ENCODE measurements around the gene ABCC1. TPM values are rescaled to one million over a fixed set of nuclear protein-coding genes. Genes with fewer than 3 reads are reported as not detected.
"Not testable (repeated sequence)": the region's sequence is repeated elsewhere in the genome, so short reads cannot be mapped to it uniquely, and the experiment has no call there.

Gene ABCC1
- total and polyA plus RNA-seq, 2 donors from 2014 or later = 4.6 to 29.7 TPM

DNA sequence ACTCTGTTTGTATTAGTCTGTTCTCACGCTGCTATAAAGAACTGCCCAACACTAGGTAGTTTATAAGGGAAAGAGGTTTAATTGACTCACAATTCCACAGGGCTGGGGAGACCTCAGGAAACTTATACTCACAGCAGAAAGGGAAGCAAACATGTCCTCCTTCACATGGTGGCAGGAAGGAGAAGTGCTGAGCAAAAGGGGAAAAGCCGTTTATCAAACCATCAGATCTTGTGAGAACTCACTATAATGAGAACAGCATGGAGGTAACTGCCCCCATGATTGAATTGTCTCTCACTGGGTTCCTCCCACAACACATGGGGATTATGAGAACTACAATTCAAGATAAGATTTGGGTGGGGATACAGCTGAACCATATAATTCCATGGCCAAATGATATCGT, 30.9 kb downstream of the ABCC1 start:
- Histone ChIP-seq H3K27me3 (ENCODE audit: control insufficient read depth, insufficient read depth, low read length) (no peaks in the 10 kb centered on the region), H3K9me3 (ENCODE audit: control insufficient read depth in 2 of 3, insufficient read depth in 1 of 3, low read length in 3 of 3) (no peaks in the 10 kb centered on the region), H3K4me3 (ENCODE audit: low read length in 3 of 3) (no peak overlapping the region), H3K36me3 (ENCODE audit: control insufficient read depth in 2 of 3, insufficient read depth in 3 of 3, low read length in 3 of 3) (peaks cover 0 to 2% (median 0%) of the 10 kb centered on the region in 3 donors), H3K9ac (ENCODE audit: low read length in 3 of 3) (no peak overlapping the region), H3K27ac (ENCODE audit: low read depth in 2 of 2, low read length in 2 of 2) (no peak overlapping the region), H3K4me1 (ENCODE audit: control insufficient read depth in 2 of 3, insufficient read depth in 2 of 3, low read depth in 1 of 3, low read length in 3 of 3) (no peaks in the 10 kb centered on the region)
- FAIRE-seq (no peak), DNase-seq (no peak)
- intact Hi-C loops (cut with DNase I) = no loop called here
- TF ChIP-seq, protein P1, sequence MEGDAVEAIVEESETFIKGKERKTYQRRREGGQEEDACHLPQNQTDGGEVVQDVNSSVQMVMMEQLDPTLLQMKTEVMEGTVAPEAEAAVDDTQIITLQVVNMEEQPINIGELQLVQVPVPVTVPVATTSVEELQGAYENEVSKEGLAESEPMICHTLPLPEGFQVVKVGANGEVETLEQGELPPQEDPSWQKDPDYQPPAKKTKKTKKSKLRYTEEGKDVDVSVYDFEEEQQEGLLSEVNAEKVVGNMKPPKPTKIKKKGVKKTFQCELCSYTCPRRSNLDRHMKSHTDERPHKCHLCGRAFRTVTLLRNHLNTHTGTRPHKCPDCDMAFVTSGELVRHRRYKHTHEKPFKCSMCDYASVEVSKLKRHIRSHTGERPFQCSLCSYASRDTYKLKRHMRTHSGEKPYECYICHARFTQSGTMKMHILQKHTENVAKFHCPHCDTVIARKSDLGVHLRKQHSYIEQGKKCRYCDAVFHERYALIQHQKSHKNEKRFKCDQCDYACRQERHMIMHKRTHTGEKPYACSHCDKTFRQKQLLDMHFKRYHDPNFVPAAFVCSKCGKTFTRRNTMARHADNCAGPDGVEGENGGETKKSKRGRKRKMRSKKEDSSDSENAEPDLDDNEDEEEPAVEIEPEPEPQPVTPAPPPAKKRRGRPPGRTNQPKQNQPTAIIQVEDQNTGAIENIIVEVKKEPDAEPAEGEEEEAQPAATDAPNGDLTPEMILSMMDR (IDR thresholded peaks at IDR 0.05; ENCODE audit: borderline replicate concordance, extremely low read depth, insufficient read depth) = no peak

DNA sequence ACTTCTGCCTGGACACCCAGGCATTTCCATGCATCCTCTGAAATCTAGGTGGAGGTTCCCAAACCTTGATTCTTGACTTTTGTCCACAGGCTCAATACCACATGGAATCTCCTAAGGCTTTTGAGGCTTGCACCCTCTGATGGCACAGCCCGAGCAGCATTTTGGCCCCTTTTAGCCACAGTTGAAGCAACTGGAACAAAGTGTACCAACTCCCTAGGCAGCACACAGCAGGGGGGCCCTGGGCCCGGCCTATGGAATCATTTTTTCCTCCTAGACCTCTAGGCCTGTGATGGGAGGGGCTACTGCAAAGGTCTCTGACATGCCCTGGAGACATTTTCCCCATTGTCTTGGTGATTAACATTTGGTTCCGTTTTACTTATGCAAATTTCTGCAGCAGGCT, 32.0 kb downstream of the ABCC1 start:
- peaks cover 0 to 2% (median 0%) of the 10 kb centered on the region in 3 donors for H3K36me3 ChIP-seq (ENCODE audit: control insufficient read depth in 2 of 3, insufficient read depth in 3 of 3, low read length in 3 of 3)
- no peaks in the 10 kb centered on the region for H3K9me3 ChIP-seq (ENCODE audit: control insufficient read depth in 2 of 3, insufficient read depth in 1 of 3, low read length in 3 of 3)
- no peaks in the 10 kb centered on the region for H3K27me3 ChIP-seq (ENCODE audit: control insufficient read depth, insufficient read depth, low read length)
- intact Hi-C loops (cut with DNase I) = no loop called here
- H3K27ac ChIP-seq (ENCODE audit: low read depth in 2 of 2, low read length in 2 of 2) = no peak overlapping the region
- H3K9ac ChIP-seq (ENCODE audit: low read length in 3 of 3) = no peak overlapping the region
- no peak for FAIRE-seq
- TF ChIP-seq, protein P1 (IDR thresholded peaks at IDR 0.05; ENCODE audit: borderline replicate concordance, extremely low read depth, insufficient read depth) = no peak
- H3K4me1 ChIP-seq (ENCODE audit: control insufficient read depth in 2 of 3, insufficient read depth in 2 of 3, low read depth in 1 of 3, low read length in 3 of 3) = no peaks in the 10 kb centered on the region
- DNase-seq = no peak
- H3K4me3 ChIP-seq (ENCODE audit: low read length in 3 of 3) = no peak overlapping the region

DNA sequence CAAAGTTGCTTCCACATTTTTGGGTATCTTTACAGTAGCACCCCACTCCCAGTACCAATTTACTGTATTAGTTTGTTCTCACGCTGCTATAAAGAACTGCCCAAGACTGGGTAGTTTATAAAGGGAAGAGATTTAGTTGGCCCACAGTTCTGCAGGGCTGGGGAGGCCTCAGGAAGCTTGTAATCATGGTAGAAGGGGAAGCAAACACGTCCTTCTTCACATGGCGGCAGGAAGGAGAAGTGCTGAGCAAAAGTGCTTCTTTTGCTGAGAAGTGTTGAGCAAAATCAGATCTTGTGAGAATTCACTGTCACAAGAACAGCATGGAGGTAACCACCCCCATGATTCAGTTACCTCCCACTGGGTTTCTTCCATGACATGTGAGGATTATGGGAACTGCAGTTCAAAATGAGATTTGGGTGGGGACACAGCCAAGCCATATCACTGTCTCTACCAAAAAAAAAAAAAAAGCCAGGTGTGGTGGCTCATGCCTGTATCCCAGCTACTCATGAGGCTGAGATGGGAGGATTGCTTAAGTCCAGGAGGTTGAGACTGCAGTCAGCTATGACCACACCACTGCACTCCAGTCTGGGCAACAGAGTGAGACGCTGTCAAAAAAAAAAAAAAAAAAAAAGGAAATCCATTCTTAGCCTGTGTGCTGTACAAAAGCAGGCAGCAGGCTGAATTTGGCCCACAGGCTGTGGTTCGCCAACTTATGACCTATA, 32.9 kb downstream of the ABCC1 start:
- H3K9me3 ChIP-seq (ENCODE audit: control insufficient read depth in 2 of 3, insufficient read depth in 1 of 3, low read length in 3 of 3); FAIRE-seq; H3K36me3 ChIP-seq (ENCODE audit: control insufficient read depth in 2 of 3, insufficient read depth in 3 of 3, low read length in 3 of 3); H3K4me1 ChIP-seq (ENCODE audit: control insufficient read depth in 2 of 3, insufficient read depth in 2 of 3, low read depth in 1 of 3, low read length in 3 of 3); H3K27ac ChIP-seq (ENCODE audit: low read depth in 2 of 2, low read length in 2 of 2); intact Hi-C loops (cut with DNase I); H3K4me3 ChIP-seq (ENCODE audit: low read length in 3 of 3); DNase-seq; H3K27me3 ChIP-seq (ENCODE audit: control insufficient read depth, insufficient read depth, low read length); H3K9ac ChIP-seq (ENCODE audit: low read length in 3 of 3): not testable (repeated sequence)

DNA sequence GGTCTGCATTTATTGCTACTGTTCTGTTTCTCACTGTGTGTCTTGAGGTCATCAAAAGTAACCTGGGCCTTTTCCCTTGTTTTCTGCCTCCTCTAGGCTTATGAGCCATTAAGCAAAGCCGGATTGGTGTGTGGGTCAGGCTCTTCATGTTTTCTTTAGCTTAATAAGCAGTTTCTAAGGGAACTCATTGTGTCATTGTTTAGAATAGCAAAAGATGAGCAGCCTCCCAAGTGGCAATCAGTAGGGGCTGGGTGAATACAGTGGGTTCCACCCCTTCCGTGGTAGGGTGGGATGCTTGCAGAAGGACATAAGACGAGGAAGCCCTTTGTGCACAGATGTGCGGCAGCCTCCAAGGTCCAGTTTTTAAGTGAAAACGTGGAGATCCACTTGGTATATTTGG, 34.5 kb downstream of the ABCC1 start:
- Histone ChIP-seq H3K9me3 (ENCODE audit: control insufficient read depth in 2 of 3, insufficient read depth in 1 of 3, low read length in 3 of 3) (no peaks in the 10 kb centered on the region), H3K27ac (ENCODE audit: low read depth in 2 of 2, low read length in 2 of 2) (no peak overlapping the region), H3K36me3 (ENCODE audit: control insufficient read depth in 2 of 3, insufficient read depth in 3 of 3, low read length in 3 of 3) (no peaks in the 10 kb centered on the region), H3K27me3 (ENCODE audit: control insufficient read depth, insufficient read depth, low read length) (no peaks in the 10 kb centered on the region), H3K4me3 (ENCODE audit: low read length in 3 of 3) (no peak overlapping the region), H3K4me1 (ENCODE audit: control insufficient read depth in 2 of 3, insufficient read depth in 2 of 3, low read depth in 1 of 3, low read length in 3 of 3) (peaks cover 0 to 2% (median 0%) of the 10 kb centered on the region in 3 donors), H3K9ac (ENCODE audit: low read length in 3 of 3) (no peak overlapping the region)
- DNase-seq (peak in 1 of 5 donors; percentile 23), FAIRE-seq (no peak)
- intact Hi-C loops (cut with DNase I) = no loop called here
- TF ChIP-seq, protein P1 (IDR thresholded peaks at IDR 0.05; ENCODE audit: borderline replicate concordance, extremely low read depth, insufficient read depth) = no peak

Measured in kidney (tissue), 14 donors.